ENCODE results near the gene CAMSAP1.

The CAMSAP1 gene

GRCh38 chr9:135775911-135776310 lies 131.4 kb downstream of the CAMSAP1 start:
- TF ChIP-seq CTCF (IDR thresholded peaks at IDR 0.05; ENCODE audit: borderline replicate concordance, insufficient read depth, low read depth, low read length), result no peak
- no peak overlapping the region for H3K4me3 ChIP-seq (ENCODE audit: low read depth, low read length)

- no peak overlapping the region for H3K4me3 ChIP-seq (ENCODE audit: low read depth, low read length)
- TF ChIP-seq CTCF (IDR thresholded peaks at IDR 0.05; ENCODE audit: borderline replicate concordance, insufficient read depth, low read depth, low read length), result no peak
These were observed 132.4 kb downstream of the CAMSAP1 start for GRCh38 chr9:135774794-135775525.

- no peak overlapping the region for H3K4me3 ChIP-seq (ENCODE audit: low read depth, low read length)
- TF ChIP-seq CTCF (IDR thresholded peaks at IDR 0.05; ENCODE audit: borderline replicate concordance, insufficient read depth, low read depth, low read length), result no peak
These were observed 133.1 kb downstream of the CAMSAP1 start for GRCh38 chr9:135774239-135774747.

- no peak for TF ChIP-seq CTCF (IDR thresholded peaks at IDR 0.05; ENCODE audit: borderline replicate concordance, insufficient read depth, low read depth, low read length)
- no peak overlapping the region for H3K4me3 ChIP-seq (ENCODE audit: low read depth, low read length)
These were observed 133.7 kb downstream of the CAMSAP1 start for GRCh38 chr9:135773530-135774238.

- no peak for TF ChIP-seq CTCF (IDR thresholded peaks at IDR 0.05; ENCODE audit: borderline replicate concordance, insufficient read depth, low read depth, low read length)
- no peak overlapping the region for H3K4me3 ChIP-seq (ENCODE audit: low read depth, low read length)
These were observed 134.4 kb downstream of the CAMSAP1 start for GRCh38 chr9:135772702-135773493.

- 0 out of 2 replicates have a peak, but pooled peaks have one; percentile 9 for TF ChIP-seq CTCF (IDR thresholded peaks at IDR 0.05; ENCODE audit: borderline replicate concordance, insufficient read depth, low read depth, low read length)
- no peak overlapping the region for H3K4me3 ChIP-seq (ENCODE audit: low read depth, low read length)
These were observed 135.2 kb downstream of the CAMSAP1 start for GRCh38 chr9:135772056-135772646.
